Neural progenitor cell (in vitro differentiated cells): ENCODE measurements around the gene PDGFB. TPM values are rescaled to one million over a fixed set of nuclear protein-coding genes. Genes with fewer than 3 reads are reported as not detected.
A peak's percentile ranks its signal among the peaks of the same experiment; 100 is the strongest.

ENCODE experiments used
- DNase-seq: peaks from one replicate; pipeline ENCODE4 v3.0.0-alpha.2; 2016; ENCODE audit warnings: low spot score
- H2AFZ ChIP-seq: fragments of 200-600 bp; sonication (generic); replicated peaks from 2 replicates; pipeline ENCODE4 v1.6.1; 2016; ENCODE audit warnings: antibody characterized with exemption
- H3F3A ChIP-seq: fragments of 200-600 bp; sonication (generic); 2 replicates; pipeline ENCODE4 v1.6.1; 2016; ENCODE audit warnings: antibody characterized with exemption, low read depth
- H3K27ac ChIP-seq: fragments of 200-600 bp; sonication (generic); 2 replicates; pipeline ENCODE4 v1.5.1; 2016; ENCODE audit warnings: mild to moderate bottlenecking
- H3K27me3 ChIP-seq: fragments of 200-600 bp; sonication (generic); 2 replicates; pipeline ENCODE4 v1.6.1; 2016; ENCODE audit warnings: mild to moderate bottlenecking, moderate library complexity
- H3K36me3 ChIP-seq: fragments of 200-600 bp; sonication (generic); 2 replicates; pipeline ENCODE4 v1.5.1; 2016
- H3K4me1 ChIP-seq: fragments of 200-600 bp; sonication (generic); 2 replicates; pipeline ENCODE4 v1.6.1; 2016; ENCODE audit warnings: mixed run types
- H3K4me2 ChIP-seq: fragments of 200-600 bp; sonication (generic); 2 replicates; pipeline ENCODE4 v1.6.1; 2016
- H3K4me3 ChIP-seq: fragments of 200-600 bp; sonication (generic); 2 replicates; pipeline ENCODE4 v1.5.1; 2016
- H3K79me2 ChIP-seq: fragments of 200-600 bp; sonication (generic); 2 replicates; pipeline ENCODE4 v1.6.1; 2016; ENCODE audit warnings: low read depth
- H3K9ac ChIP-seq: fragments of 200-600 bp; sonication (generic); 2 replicates; pipeline ENCODE4 v1.6.1; 2016
- H3K9me3 ChIP-seq: fragments of 200-600 bp; sonication (generic); 2 replicates; pipeline ENCODE4 v1.5.1; 2016; ENCODE audit warnings: low read depth
- H4K20me1 ChIP-seq: fragments of 200-600 bp; sonication (generic); 2 replicates; pipeline ENCODE4 v1.6.1; 2016; ENCODE audit warnings: low read depth
- H3K27ac Mint-ChIP-seq: 3 replicates; pipeline ENCODE4 v1.8.0; 2021; ENCODE audit warnings: mixed read lengths
- H3K27me3 Mint-ChIP-seq: 2 replicates; pipeline ENCODE4 v1.8.0; 2022; ENCODE audit warnings: low read depth, mild to moderate bottlenecking, inconsistent platforms, moderate library complexity, mixed read lengths; ENCODE audit not compliant: insufficient read depth
- H3K36me3 Mint-ChIP-seq: 3 replicates; pipeline ENCODE4 v1.8.0; 2021; ENCODE audit warnings: mixed read lengths
- H3K4me1 Mint-ChIP-seq: 3 replicates; pipeline ENCODE4 v1.8.0; 2021; ENCODE audit warnings: mixed read lengths
- H3K4me3 Mint-ChIP-seq: 3 replicates; pipeline ENCODE4 v1.8.0; 2021; ENCODE audit warnings: mild to moderate bottlenecking, moderate library complexity, mixed read lengths
- H3K9me3 Mint-ChIP-seq: 3 replicates; pipeline ENCODE4 v1.8.0; 2020; ENCODE audit warnings: mixed read lengths
- CTCF ChIP-seq: fragments of 200-600 bp; sonication (generic); IDR thresholded peaks from 2 replicates; pipeline ENCODE4 v1.5.1; 2017; ENCODE audit warnings: antibody characterized with exemption, mild to moderate bottlenecking
- EZH2 ChIP-seq: fragments of 200-600 bp; sonication (generic); IDR thresholded peaks from 2 replicates; pipeline ENCODE4 v1.6.1; 2017; ENCODE audit warnings: antibody characterized with exemption, mild to moderate bottlenecking, moderate library complexity
- EZH2phosphoT487 ChIP-seq: fragments of 200-600 bp; sonication (generic); IDR thresholded peaks from 2 replicates; pipeline ENCODE4 v1.6.1; 2017; ENCODE audit warnings: antibody characterized with exemption
- total RNA-seq: library from RNA; depleted of rRNA; stranded (reverse); fragments of >200 nt; gene quantifications from 2 replicates; pipeline ENCODE4 v1.2.3, GENCODE V29; 2015; ENCODE audit warnings: low replicate concordance

Gene PDGFB
- total RNA-seq, 1 donor from 2014 or later = 0.15 TPM

GRCh38 chr22:39229075-39229474 lies 15.7 kb downstream of the PDGFB start:
- Histone ChIP-seq H3K27ac (no peak overlapping the region), H3F3A (peaks cover 23% of the 10 kb centered on the region), H3K79me2 (no peaks in the 10 kb centered on the region), H3K9ac (no peak overlapping the region), H3K9me3 (no peaks in the 10 kb centered on the region), H3K36me3 (no peaks in the 10 kb centered on the region), H4K20me1 (peaks cover 6% of the 10 kb centered on the region), H3K4me3 (no peak overlapping the region), H3K4me1 (peaks cover 26% of the 10 kb centered on the region), H2AFZ (no peak overlapping the region), H3K27me3 (peaks cover 52% of the 10 kb centered on the region), H3K4me2 (no peak overlapping the region)
- DNase-seq = no peak
- Mint-ChIP-seq H3K9me3 (no peaks in the 10 kb centered on the region), H3K4me3 (peak overlapping the region; percentile 35), H3K27me3 (peaks cover 13% of the 10 kb centered on the region), H3K36me3 (no peaks in the 10 kb centered on the region), H3K27ac (no peak overlapping the region), H3K4me1 (peaks cover 42% of the 10 kb centered on the region)
- no peak for TF ChIP-seq CTCF
- no peak for TF ChIP-seq EZH2

DNA sequence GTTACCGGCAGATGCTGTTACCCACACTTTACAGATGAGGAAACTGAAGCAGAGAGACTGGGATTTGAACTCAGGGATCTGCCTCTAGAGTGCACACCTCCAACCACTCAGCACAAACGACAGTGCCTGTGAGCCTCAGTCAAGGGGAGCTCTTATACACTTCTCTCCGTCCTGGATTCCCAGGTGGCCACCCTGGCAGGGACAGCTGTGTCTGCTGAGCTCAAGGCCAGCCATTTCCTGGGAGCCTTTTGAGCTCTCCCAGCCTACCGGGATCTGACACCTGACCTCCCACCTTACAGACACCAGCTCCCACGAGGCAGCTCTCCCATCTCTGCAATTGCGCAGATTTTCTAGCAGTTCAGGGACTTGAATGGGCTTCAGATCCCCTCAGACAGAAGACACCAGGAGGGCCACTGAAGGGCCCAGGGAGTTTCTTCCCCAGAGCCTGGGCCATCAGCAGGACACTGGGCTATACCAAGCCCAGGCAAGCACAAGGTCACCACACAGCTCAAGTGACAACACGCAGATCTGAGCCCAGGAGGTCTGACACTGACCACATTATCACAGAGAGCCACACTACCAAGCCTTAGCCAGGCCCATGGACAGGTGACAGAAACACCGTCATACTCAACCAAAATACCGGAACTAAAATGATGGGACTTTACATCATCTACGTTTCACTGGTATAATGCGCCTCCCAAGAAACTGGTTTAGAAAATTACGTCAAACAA lies 17.1 kb downstream of the PDGFB start:
- Mint-ChIP-seq H3K4me3 (no peak overlapping the region), H3K36me3 (no peaks in the 10 kb centered on the region)
- H3K36me3 ChIP-seq = no peaks in the 10 kb centered on the region

DNA sequence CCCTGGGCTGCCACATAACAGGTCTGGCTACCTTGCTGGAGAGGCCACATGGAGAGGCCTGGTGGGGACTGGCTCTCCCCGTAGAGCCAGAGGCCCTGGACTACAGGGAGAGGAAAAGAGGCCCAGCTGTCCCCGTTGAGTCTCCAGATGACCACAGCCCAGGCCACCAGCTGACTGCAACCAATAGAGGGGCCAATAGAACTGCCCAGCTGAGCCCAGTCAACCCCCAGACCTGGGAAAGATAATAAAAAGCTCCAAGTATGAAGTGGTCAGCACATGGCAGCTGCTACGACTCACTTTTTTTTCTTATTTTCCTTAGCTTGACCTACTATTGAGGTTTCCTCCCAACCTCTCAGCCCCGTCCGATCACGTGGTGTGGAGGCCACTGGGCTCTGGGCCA lies 18.4 kb downstream of the PDGFB start:
- Mint-ChIP-seq H3K4me1 (peaks cover 24% of the 10 kb centered on the region), H3K9me3 (no peaks in the 10 kb centered on the region), H3K27me3 (peaks cover 18% of the 10 kb centered on the region), H3K36me3 (no peaks in the 10 kb centered on the region), H3K4me3 (no peak overlapping the region), H3K27ac (no peak overlapping the region)
- no peak overlapping the region for H3K4me3 ChIP-seq
- no peaks in the 10 kb centered on the region for H3K36me3 ChIP-seq
- TF ChIP-seq EZH2 = no peak
- no peak for TF ChIP-seq EZH2phosphoT487
- TF ChIP-seq CTCF = no peak
- no peak overlapping the region for H3K4me2 ChIP-seq
- no peak for DNase-seq
- peaks cover 16% of the 10 kb centered on the region for H3F3A ChIP-seq
- peaks cover 6% of the 10 kb centered on the region for H4K20me1 ChIP-seq
- peaks cover 29% of the 10 kb centered on the region for H3K27me3 ChIP-seq
- H3K27ac ChIP-seq = no peak overlapping the region
- no peak overlapping the region for H2AFZ ChIP-seq
- H3K9ac ChIP-seq = no peak overlapping the region
- peaks cover 16% of the 10 kb centered on the region for H3K4me1 ChIP-seq
- no peaks in the 10 kb centered on the region for H3K79me2 ChIP-seq
- no peaks in the 10 kb centered on the region for H3K9me3 ChIP-seq

More for the DNA sequence above, 17.1 kb downstream of the PDGFB start:
- Histone ChIP-seq H3F3A (peaks cover 16% of the 10 kb centered on the region), H3K27ac (no peak overlapping the region), H3K4me2 (no peak overlapping the region), H3K4me3 (no peak overlapping the region), H3K27me3 (peaks cover 42% of the 10 kb centered on the region), H4K20me1 (peaks cover 6% of the 10 kb centered on the region), H3K4me1 (peaks cover 16% of the 10 kb centered on the region), H2AFZ (no peak overlapping the region), H3K79me2 (no peaks in the 10 kb centered on the region), H3K9ac (no peak overlapping the region), H3K9me3 (no peaks in the 10 kb centered on the region)
- DNase-seq = no peak
- Mint-ChIP-seq H3K4me1 (peaks cover 32% of the 10 kb centered on the region), H3K27me3 (peaks cover 18% of the 10 kb centered on the region), H3K9me3 (no peaks in the 10 kb centered on the region), H3K27ac (no peak overlapping the region)
- no peak for TF ChIP-seq CTCF
- no peak for TF ChIP-seq EZH2
- no peak for TF ChIP-seq EZH2phosphoT487
